Endothelial cell of umbilical vein (primary cell): ENCODE data around the gene SNRNP35.

ENCODE experiments used
- CTCF ChIP-seq, 2 donors: IDR thresholded peaks; 1 replicate in 1 of 2; 2 replicates in 1 of 2; pipeline ENCODE4 v1.5.1; 2011; ENCODE audit warnings: low read length in 2 of 2, mild to moderate bottlenecking in 2 of 2, moderate library complexity in 2 of 2, control low read depth in 1 of 2, inconsistent platforms in 1 of 2, low read depth in 1 of 2; ENCODE audit not compliant: insufficient read depth in 1 of 2; ENCODE audit errors: extremely low read depth in 1 of 2
- EZH2 ChIP-seq: IDR thresholded peaks from 2 replicates; pipeline ENCODE4 v1.6.1; 2012; ENCODE audit warnings: borderline replicate concordance, low read depth, mild to moderate bottlenecking, moderate library complexity, low read length, inconsistent platforms; ENCODE audit not compliant: severe bottlenecking
- MAX ChIP-seq: IDR thresholded peaks from 2 replicates; pipeline ENCODE4 v1.6.1; 2011; ENCODE audit not compliant: insufficient read depth, insufficient read length
- MYC ChIP-seq: IDR thresholded peaks from one replicate; pipeline ENCODE4 v1.6.1; 2011; ENCODE audit warnings: mild to moderate bottlenecking, low read depth, low read length
- POLR2A ChIP-seq: IDR thresholded peaks from 2 replicates; pipeline ENCODE4 v1.6.1; 2012; ENCODE audit warnings: low read depth, mild to moderate bottlenecking, control low read depth, low read length
- POLR2AphosphoS5 ChIP-seq: IDR thresholded peaks from 2 replicates; pipeline ENCODE4 v1.6.1; 2012; ENCODE audit warnings: low read depth, mild to moderate bottlenecking, control low read depth, low read length, moderate library complexity; ENCODE audit not compliant: insufficient read depth

GRCh38 chr12:123494124-123494851 lies 36.3 kb downstream of the SNRNP35 start:
- TF ChIP-seq CTCF (IDR thresholded peaks at IDR 0.05; ENCODE audit: extremely low read depth in 1 of 2, insufficient read depth in 1 of 2, low read depth in 1 of 2, low read length in 2 of 2) (no peak), POLR2A (no peak), POLR2AphosphoS5 (no peak), MAX (no peak), EZH2 (no peak), MYC (no peak)
